HG03354 (cell line): ENCODE data around the gene NIPAL4.
"Not testable (repeated sequence)": the region's sequence is repeated elsewhere in the genome, so short reads cannot be mapped to it uniquely, and the experiment has no call there.

Experiments
- ATAC-seq: cut with Tn5 transposase; IDR thresholded peaks from one replicate; pipeline ENCODE4 v1.9.1; 2021; ENCODE audit warnings: mild to moderate bottlenecking; ENCODE audit not compliant: unreplicated experiment, poor library complexity, severe bottlenecking

Gene NIPAL4

GRCh38 chr5:157459715-157460599, at the start of gene NIPAL4:
Gene NIPAL4 (plus strand): TSS chr5:157460213. CDS start chr5:157460321, 108 bp downstream.
- no peak for ATAC-seq

GRCh38 chr5:157415838-157416237, 44.2 kb upstream of the NIPAL4 start:
- ATAC-seq, result no peak

- ATAC-seq, result not testable (repeated sequence)
These were observed 40.5 kb upstream of the NIPAL4 start for GRCh38 chr5:157419521-157419920.

- not testable (repeated sequence) for ATAC-seq
These were observed 30.1 kb upstream of the NIPAL4 start for GRCh38 chr5:157429920-157430319.

- ATAC-seq, result peak; percentile 78
These were observed 28.3 kb upstream of the NIPAL4 start for GRCh38 chr5:157431544-157432200.

- ATAC-seq, result no peak
These were observed 25.9 kb upstream of the NIPAL4 start for GRCh38 chr5:157434096-157434495.

- ATAC-seq, result no peak
These were observed 16.9 kb upstream of the NIPAL4 start for GRCh38 chr5:157443041-157443549.

- ATAC-seq, result no peak
These were observed 15.8 kb upstream of the NIPAL4 start for GRCh38 chr5:157444224-157444623.

GRCh38 chr5:157445745-157446411, 14.1 kb upstream of the NIPAL4 start:
- ATAC-seq, result no peak

- ATAC-seq, result no peak
These were observed 13.5 kb upstream of the NIPAL4 start for GRCh38 chr5:157446412-157446935.

GRCh38 chr5:157447201-157447637, 12.8 kb upstream of the NIPAL4 start:
- no peak for ATAC-seq

- no peak for ATAC-seq
These were observed 10.8 kb upstream of the NIPAL4 start for GRCh38 chr5:157449011-157449723.

GRCh38 chr5:157450024-157450423, 10.0 kb upstream of the NIPAL4 start:
- ATAC-seq, result no peak

GRCh38 chr5:157451806-157452205, 8.2 kb upstream of the NIPAL4 start:
- ATAC-seq, result no peak

GRCh38 chr5:157454273-157454672, 5.7 kb upstream of the NIPAL4 start:
- no peak for ATAC-seq

- no peak for ATAC-seq
These were observed 5.0 kb upstream of the NIPAL4 start for GRCh38 chr5:157455057-157455456.

- ATAC-seq, result no peak
These were observed 3.7 kb upstream of the NIPAL4 start for GRCh38 chr5:157456301-157456700.

- ATAC-seq, result no peak
These were observed 2.6 kb upstream of the NIPAL4 start for GRCh38 chr5:157457391-157457790.

- ATAC-seq, result no peak
These were observed 1.2 kb upstream of the NIPAL4 start for GRCh38 chr5:157458835-157459234.
